AML-193 (cell line): ENCODE data around the gene PDE4B.
A peak's percentile ranks its signal among the peaks of the same experiment; 100 is the strongest.
"Not testable (repeated sequence)": the region's sequence is repeated elsewhere in the genome, so short reads cannot be mapped to it uniquely, and the experiment has no call there.

Source experiments
- DNase-seq, 2 experiments: peaks; one replicate each; lab custom pipeline; 2025; lab: John Stamatoyannopoulos, UW

The PDE4B gene

GRCh38 chr1:65994223-65994622, 201.5 kb downstream of the PDE4B start:
- no peak for DNase-seq

- no peak for DNase-seq
These were observed 202.6 kb downstream of the PDE4B start for GRCh38 chr1:65995336-65995735.

GRCh38 chr1:65995928-65996327, 203.2 kb downstream of the PDE4B start:
- DNase-seq: no peak

- DNase-seq: no peak
These were observed 205.0 kb downstream of the PDE4B start for GRCh38 chr1:65997693-65998092.

- no peak for DNase-seq
These were observed 206.3 kb downstream of the PDE4B start for GRCh38 chr1:65998763-65999583.

GRCh38 chr1:66000033-66000637, 207.4 kb downstream of the PDE4B start:
- no peak for DNase-seq

- no peak for DNase-seq
These were observed 211.0 kb downstream of the PDE4B start for GRCh38 chr1:66003690-66004089.

- not testable (repeated sequence) for DNase-seq
These were observed 213.8 kb downstream of the PDE4B start for GRCh38 chr1:66006534-66006933.

- DNase-seq: peak; percentile 9 to 10
These were observed 219.6 kb downstream of the PDE4B start for GRCh38 chr1:66012106-66012784.

GRCh38 chr1:66013371-66013770, 220.7 kb downstream of the PDE4B start:
- peak; percentile 12 to 29 for DNase-seq

- peak in 1 of 2 experiments; percentile 2 for DNase-seq
These were observed 230.4 kb downstream of the PDE4B start for GRCh38 chr1:66022904-66023620.

GRCh38 chr1:66025188-66025587, 232.5 kb downstream of the PDE4B start:
- DNase-seq: no peak

GRCh38 chr1:66028035-66028434, 235.3 kb downstream of the PDE4B start:
- no peak for DNase-seq

GRCh38 chr1:66033781-66034180, 241.1 kb downstream of the PDE4B start:
- DNase-seq: no peak

GRCh38 chr1:66035616-66036245, 243.0 kb downstream of the PDE4B start:
- DNase-seq: no peak

- DNase-seq: no peak
These were observed 249.0 kb downstream of the PDE4B start for GRCh38 chr1:66041654-66042053.

GRCh38 chr1:66043186-66043585, 250.5 kb downstream of the PDE4B start:
- DNase-seq: no peak

GRCh38 chr1:66044912-66045311, 252.2 kb downstream of the PDE4B start:
- DNase-seq: no peak

- no peak for DNase-seq
These were observed 253.7 kb downstream of the PDE4B start for GRCh38 chr1:66046415-66046814.

GRCh38 chr1:66048011-66048410, 255.3 kb downstream of the PDE4B start:
- no peak for DNase-seq

- DNase-seq: no peak
These were observed 257.4 kb downstream of the PDE4B start for GRCh38 chr1:66050123-66050522.

GRCh38 chr1:66050633-66051032, 257.9 kb downstream of the PDE4B start:
- no peak for DNase-seq
